NCI-H510A (cell line): ENCODE data around the gene PSMD1.
"Not testable (repeated sequence)": the region's sequence is repeated elsewhere in the genome, so short reads cannot be mapped to it uniquely, and the experiment has no call there.

Experiments
- DNase-seq: peaks from one replicate; lab custom pipeline; 2025; lab: John Stamatoyannopoulos, UW

Gene PSMD1

DNA sequence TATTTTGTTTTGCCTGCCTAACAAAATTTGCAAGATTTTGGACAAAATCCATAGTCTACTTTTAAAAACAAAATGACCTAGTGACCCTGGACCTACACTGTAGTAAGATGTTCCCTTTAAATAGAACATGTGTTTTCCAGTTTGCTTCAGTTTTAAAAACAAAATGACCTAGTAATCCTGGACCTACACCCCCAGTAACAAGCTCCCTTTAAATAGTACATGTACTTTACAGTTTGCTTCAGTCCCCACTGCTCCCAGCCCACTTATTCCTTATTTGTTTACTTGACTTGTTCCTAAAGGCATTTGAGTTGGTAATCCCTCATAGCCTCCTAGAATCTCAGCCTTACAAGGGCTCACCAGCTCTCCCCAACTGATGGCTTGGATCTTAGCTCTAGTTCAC lies 102.6 kb downstream of the PSMD1 start:
- DNase-seq, result no peak

GRCh38 chr2:231160701-231161100 lies 104.0 kb downstream of the PSMD1 start:
- DNase-seq, result no peak

- no peak for DNase-seq
Measured at GRCh38 chr2:231161252-231161839, 104.7 kb downstream of the PSMD1 start.

DNA sequence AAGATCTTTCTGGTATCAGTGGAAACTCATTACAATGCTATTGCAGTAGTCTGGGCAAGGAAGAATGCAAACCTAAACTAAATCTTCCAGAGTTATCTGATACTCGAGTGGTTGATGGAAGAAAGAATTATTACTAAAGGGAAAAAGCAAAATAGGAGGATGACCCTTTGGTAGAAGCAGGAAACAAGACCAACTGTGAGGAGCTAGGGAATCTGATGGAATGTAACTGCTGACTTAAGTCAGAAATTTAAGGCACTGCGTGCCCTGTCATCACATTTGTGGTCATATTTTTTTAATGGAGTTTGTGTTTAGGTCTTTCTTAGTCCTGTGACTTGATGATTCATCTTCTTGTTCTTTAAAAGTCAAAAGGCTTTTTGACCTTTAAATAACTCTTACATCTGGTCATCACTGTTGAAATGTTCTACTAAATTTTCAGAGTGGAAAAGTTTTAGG lies 105.2 kb downstream of the PSMD1 start:
- DNase-seq, result no peak

GRCh38 chr2:231163011-231163410 lies 106.3 kb downstream of the PSMD1 start:
- DNase-seq, result no peak

GRCh38 chr2:231163414-231164095 lies 106.9 kb downstream of the PSMD1 start:
- no peak for DNase-seq

- no peak for DNase-seq
Measured at GRCh38 chr2:231167745-231168459, 111.2 kb downstream of the PSMD1 start.

DNA sequence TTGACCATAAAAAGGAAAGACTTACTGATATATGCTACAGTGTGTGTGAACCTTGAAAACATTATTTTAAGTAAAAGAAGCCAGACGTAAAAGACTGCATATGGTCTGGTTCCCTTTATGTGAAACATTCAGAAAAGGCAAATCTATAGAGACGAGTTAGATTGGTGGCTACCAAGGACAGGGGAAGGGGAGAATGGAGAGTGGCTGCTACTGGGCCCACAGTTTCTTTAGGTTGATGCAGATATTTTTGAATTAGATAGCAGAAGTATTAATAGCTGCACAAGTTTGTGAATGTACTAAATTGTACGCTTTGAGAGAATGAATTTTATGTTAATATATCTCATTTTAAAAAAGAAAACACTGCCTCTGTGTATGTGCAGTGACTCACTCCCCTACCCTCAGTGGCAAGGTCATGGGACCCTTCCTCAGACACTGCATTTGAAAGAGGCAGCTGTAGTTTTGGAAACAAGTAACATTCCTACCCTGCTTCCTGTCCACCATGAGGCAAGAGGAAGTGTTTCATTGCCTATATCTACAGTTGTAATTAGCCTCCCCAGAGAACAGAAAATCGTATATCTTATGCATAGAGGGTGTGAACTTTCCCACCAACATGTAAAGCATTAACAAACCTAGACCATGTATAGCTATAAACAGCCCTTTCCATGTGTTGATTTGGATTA lies 111.9 kb downstream of the PSMD1 start:
- DNase-seq, result no peak

GRCh38 chr2:231169488-231169887 lies 112.8 kb downstream of the PSMD1 start:
- no peak for DNase-seq

GRCh38 chr2:231170055-231170454 lies 113.4 kb downstream of the PSMD1 start:
- DNase-seq, result no peak

DNA sequence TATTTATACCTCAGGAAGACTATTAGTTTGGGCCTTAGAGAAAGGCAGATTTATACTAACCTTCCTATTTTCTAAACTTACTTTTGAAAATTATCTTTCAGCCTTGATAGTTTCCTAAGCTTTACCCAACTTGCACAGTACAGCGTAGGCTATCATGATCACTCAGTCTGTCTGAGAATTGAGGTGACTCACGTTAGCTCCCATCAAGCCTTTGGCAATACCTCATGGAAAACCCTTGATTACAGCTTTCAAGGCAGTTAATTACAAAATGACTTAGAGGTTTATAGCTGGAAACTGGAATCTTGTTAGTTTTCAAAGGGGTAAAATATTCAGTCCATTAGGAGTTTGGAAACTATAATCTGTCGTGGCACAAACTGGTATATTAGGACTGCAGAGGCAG lies 115.4 kb downstream of the PSMD1 start:
- no peak for DNase-seq

GRCh38 chr2:231174211-231174651 lies 117.6 kb downstream of the PSMD1 start:
- DNase-seq, result no peak

GRCh38 chr2:231176066-231176465 lies 119.4 kb downstream of the PSMD1 start:
- DNase-seq, result no peak

- no peak for DNase-seq
Measured at GRCh38 chr2:231177156-231178025, 120.7 kb downstream of the PSMD1 start.

GRCh38 chr2:231178805-231179204 lies 122.1 kb downstream of the PSMD1 start:
- not testable (repeated sequence) for DNase-seq

- peak; percentile 48 for DNase-seq
Measured at GRCh38 chr2:231181860-231182512, 125.3 kb downstream of the PSMD1 start.

DNA sequence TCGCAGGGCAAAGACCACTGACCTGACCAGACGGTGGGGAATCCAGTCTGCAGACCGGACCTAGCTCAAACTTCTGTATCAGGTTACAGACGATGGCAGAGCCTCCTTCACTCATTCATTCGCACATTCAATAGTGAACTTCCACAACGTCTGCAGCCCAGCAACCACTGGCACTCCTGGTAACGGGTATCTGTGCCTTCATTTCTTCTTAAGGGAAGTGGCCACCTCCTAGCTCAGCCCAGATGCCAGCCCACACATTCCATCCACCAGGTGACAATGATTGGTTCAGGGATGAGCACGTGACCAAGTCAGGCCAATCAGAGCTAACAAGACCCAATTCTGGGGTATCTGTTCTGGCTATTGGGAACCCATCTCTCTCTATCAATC lies 125.8 kb downstream of the PSMD1 start:
- no peak for DNase-seq

GRCh38 chr2:231183851-231184250 lies 127.2 kb downstream of the PSMD1 start:
- DNase-seq, result no peak

- DNase-seq, result no peak
Measured at GRCh38 chr2:231184319-231184718, 127.7 kb downstream of the PSMD1 start.

- DNase-seq, result no peak
Measured at GRCh38 chr2:231185050-231185725, 128.5 kb downstream of the PSMD1 start.

DNA sequence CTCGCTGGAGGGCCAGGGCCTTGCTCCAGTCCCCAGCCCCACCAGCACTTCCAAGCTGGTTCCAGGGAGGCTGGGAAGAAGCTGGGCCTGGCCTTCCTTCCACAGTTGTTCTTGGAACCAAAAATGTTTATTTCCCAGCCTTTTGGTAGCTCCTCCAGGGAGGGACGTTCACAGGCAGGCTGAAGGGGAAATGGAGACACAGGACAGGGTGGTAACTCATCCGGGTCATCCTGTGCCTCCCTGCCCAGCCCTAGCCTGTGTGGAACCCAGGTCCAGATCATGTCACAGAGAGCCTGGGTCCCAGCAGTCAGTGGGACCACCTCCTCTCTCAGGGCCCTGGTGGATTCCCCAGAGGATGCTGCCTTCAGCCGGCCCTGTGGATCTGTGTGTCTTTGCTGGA lies 129.2 kb downstream of the PSMD1 start:
- DNase-seq, result no peak
